Kidney (tissue), 14 donors: ENCODE data around the gene NTNG1. TPM values are rescaled to one million over a fixed set of nuclear protein-coding genes. Genes with fewer than 3 reads are reported as not detected.
A peak's percentile ranks its signal among the peaks of the same experiment; 100 is the strongest.
"Not testable (repeated sequence)": the region's sequence is repeated elsewhere in the genome, so short reads cannot be mapped to it uniquely, and the experiment has no call there.

Experiments
- DNase-seq, 5 donors: peaks; one replicate each; pipeline ENCODE4 v3.0.0-alpha.2; 2013 to 2020
- FAIRE-seq: peaks from 2 replicates; lab custom pipeline; 2012; peaks lifted over from hg19 to GRCh38; lab: Jason Lieb, UNC
- H3K27ac ChIP-seq, 2 donors: one replicate each; pipeline ENCODE4 v1.7.0; 2013; ENCODE audit warnings: low read depth in 2 of 2, low read length in 2 of 2, inconsistent platforms in 1 of 2
- H3K27me3 ChIP-seq: one replicate; pipeline ENCODE4 v1.7.1; 2013; ENCODE audit warnings: low read length, inconsistent platforms; ENCODE audit not compliant: control insufficient read depth, insufficient read depth
- H3K36me3 ChIP-seq, 3 donors: one replicate each; pipeline versions ENCODE4 v1.7.0 to v1.7.1; 2013; ENCODE audit warnings: low read length in 3 of 3, control low read depth in 1 of 3, inconsistent platforms in 1 of 3; ENCODE audit not compliant: insufficient read depth in 3 of 3, control insufficient read depth in 2 of 3
- H3K4me1 ChIP-seq, 3 donors: one replicate each; pipeline versions ENCODE4 v1.7.0 to v1.7.1; 2013; ENCODE audit warnings: low read length in 3 of 3, inconsistent platforms in 1 of 3, low read depth in 1 of 3; ENCODE audit not compliant: control insufficient read depth in 2 of 3, insufficient read depth in 2 of 3
- H3K4me3 ChIP-seq, 3 donors: one replicate each; pipeline versions ENCODE4 v1.7.0 to v1.8.1; 2013; ENCODE audit warnings: low read length in 3 of 3, control low read depth in 1 of 3, inconsistent platforms in 1 of 3
- H3K9ac ChIP-seq, 3 donors: one replicate each; pipeline versions ENCODE4 v1.7.0 to v1.7.1; 2013; ENCODE audit warnings: low read length in 3 of 3, control low read depth in 1 of 3, inconsistent platforms in 1 of 3
- H3K9me3 ChIP-seq, 3 donors: one replicate each; pipeline versions ENCODE4 v1.7.0 to v1.7.1; 2013; ENCODE audit warnings: low read length in 3 of 3, control low read depth in 1 of 3, inconsistent platforms in 1 of 3; ENCODE audit not compliant: control insufficient read depth in 2 of 3, insufficient read depth in 1 of 3
- intact Hi-C: fragments of 100-400 bp; cut with DNase I; formaldehyde crosslinking; loops from one replicate; pipeline ENCODE4 v1.11.1; 2022
- polyA plus RNA-seq: library from polyadenylated mRNA; stranded (reverse); fragments of 350-450 nt; fragmentation: Illumina TruSeq; extraction: RNeasy Lipid Tissue Mini Kit (QIAGEN cat#74804); gene quantifications from one replicate; pipeline ENCODE4 v1.2.3, GENCODE V29; 2014; ENCODE audit warnings: low read depth, low replicate concordance; ENCODE audit not compliant: insufficient read depth
- total RNA-seq: library from RNA; stranded (reverse); fragmentation: NEBNext Ultra II Directional; extraction: Animal tissue kit (Norgen Biotek cat#: 25700); gene quantifications from one replicate; pipeline ENCODE4 v1.2.1, GENCODE V29; 2021
- TF ChIP-seq, protein P1 (sequence below): IDR thresholded peaks from 3 replicates; pipeline ENCODE4 v1.5.1; 2012; ENCODE audit warnings: mild to moderate bottlenecking, moderate library complexity, borderline replicate concordance; ENCODE audit not compliant: insufficient read depth; ENCODE audit errors: extremely low read depth
- donor health status: control.
- donor health status: control.
- donor health status: control.
- donor health status: control.
- donor health status: control.
- donor health status: DM: yes; HTN: yes; CAD: no.
- donor health status: Normal renal cell carcinoma (clear cell type).

Gene NTNG1
- total and polyA plus RNA-seq, 2 donors from 2014 or later = 2.8 to 7.7 TPM

DNA sequence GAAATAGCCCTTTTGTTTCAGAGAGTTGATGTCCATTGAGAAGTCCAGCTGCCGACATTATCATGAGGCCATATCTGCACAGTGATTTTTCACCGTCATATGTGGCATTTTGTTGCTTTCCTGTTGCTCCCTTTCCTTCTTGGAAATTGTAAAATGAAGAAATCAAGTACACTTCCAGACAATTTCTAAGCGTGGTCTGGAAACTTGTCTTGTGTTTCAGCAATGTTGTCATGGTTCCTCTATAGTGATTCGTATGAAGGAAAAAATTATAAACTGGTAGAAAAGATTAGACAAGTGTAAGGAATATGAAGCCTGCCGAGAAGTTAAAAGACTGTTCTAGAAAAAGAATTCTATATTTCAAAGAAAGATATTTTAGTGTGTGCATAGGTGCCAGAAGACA is 17.7 kb downstream of the NTNG1 start:
- Histone ChIP-seq H3K9me3 (no peaks in the 10 kb centered on the region), H3K4me3 (no peak overlapping the region), H3K9ac (no peak overlapping the region), H3K36me3 (no peaks in the 10 kb centered on the region), H3K27ac (no peak overlapping the region), H3K27me3 (no peaks in the 10 kb centered on the region), H3K4me1 (no peaks in the 10 kb centered on the region)
- FAIRE-seq (no peak), DNase-seq (no peak)
- TF ChIP-seq, protein P1, sequence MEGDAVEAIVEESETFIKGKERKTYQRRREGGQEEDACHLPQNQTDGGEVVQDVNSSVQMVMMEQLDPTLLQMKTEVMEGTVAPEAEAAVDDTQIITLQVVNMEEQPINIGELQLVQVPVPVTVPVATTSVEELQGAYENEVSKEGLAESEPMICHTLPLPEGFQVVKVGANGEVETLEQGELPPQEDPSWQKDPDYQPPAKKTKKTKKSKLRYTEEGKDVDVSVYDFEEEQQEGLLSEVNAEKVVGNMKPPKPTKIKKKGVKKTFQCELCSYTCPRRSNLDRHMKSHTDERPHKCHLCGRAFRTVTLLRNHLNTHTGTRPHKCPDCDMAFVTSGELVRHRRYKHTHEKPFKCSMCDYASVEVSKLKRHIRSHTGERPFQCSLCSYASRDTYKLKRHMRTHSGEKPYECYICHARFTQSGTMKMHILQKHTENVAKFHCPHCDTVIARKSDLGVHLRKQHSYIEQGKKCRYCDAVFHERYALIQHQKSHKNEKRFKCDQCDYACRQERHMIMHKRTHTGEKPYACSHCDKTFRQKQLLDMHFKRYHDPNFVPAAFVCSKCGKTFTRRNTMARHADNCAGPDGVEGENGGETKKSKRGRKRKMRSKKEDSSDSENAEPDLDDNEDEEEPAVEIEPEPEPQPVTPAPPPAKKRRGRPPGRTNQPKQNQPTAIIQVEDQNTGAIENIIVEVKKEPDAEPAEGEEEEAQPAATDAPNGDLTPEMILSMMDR = no peak
- intact Hi-C loops = no loop called here

DNA sequence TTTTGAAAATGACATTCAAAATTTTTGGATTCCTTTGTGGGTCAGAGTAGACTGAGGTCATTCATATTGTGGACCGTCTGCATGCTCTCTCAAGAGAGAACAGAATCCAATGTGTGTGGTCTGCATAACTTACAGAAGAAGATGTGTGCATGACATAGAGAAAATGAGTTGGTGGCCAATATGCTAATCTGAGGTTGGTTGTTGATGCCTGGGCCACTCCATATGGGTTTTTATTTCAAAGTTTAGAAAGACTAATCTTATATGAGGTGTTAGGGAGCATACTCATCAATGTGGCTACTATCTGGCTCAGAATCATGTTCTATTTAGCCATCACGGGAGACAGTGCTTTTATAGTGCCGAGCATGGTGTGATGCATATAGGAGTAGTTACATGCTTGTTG is 18.2 kb downstream of the NTNG1 start:
- intact Hi-C loops = no loop called here
- Histone ChIP-seq H3K36me3 (no peaks in the 10 kb centered on the region), H3K27ac (no peak overlapping the region), H3K4me1 (no peaks in the 10 kb centered on the region), H3K27me3 (no peaks in the 10 kb centered on the region), H3K9me3 (no peaks in the 10 kb centered on the region), H3K9ac (no peak overlapping the region), H3K4me3 (no peak overlapping the region)
- DNase-seq (no peak), FAIRE-seq (no peak)
- TF ChIP-seq, protein P1 = no peak

DNA sequence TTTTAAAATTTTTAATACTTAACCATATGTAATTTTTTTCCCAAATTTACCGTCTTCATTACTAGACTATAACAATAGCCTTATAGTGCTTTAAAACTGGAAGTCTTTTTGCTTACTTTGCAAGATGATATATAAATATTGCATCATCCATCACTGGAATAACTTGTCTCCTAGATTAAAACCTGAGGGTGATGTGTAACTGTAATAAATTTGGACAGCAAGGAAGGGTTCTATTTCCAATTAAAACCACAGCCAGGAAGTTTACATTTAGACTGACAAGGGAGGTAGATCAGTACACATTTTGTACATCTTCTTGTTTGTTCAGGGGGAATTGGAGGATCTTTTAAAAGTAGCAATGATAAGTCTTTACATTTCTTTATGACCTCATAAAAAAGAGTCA is 21.9 kb downstream of the NTNG1 start:
- no peaks in the 10 kb centered on the region for H3K4me1 ChIP-seq
- no peaks in the 10 kb centered on the region for H3K27me3 ChIP-seq
- FAIRE-seq = no peak
- TF ChIP-seq, protein P1 = no peak
- H3K4me3 ChIP-seq = no peak overlapping the region
- H3K27ac ChIP-seq = no peak overlapping the region
- H3K9me3 ChIP-seq = peaks cover 0 to 4% (median 0%) of the 10 kb centered on the region in 3 donors
- peak in 1 of 5 donors; percentile 7 for DNase-seq
- intact Hi-C loops = no loop called here
- H3K36me3 ChIP-seq = no peaks in the 10 kb centered on the region
- no peak overlapping the region for H3K9ac ChIP-seq

DNA sequence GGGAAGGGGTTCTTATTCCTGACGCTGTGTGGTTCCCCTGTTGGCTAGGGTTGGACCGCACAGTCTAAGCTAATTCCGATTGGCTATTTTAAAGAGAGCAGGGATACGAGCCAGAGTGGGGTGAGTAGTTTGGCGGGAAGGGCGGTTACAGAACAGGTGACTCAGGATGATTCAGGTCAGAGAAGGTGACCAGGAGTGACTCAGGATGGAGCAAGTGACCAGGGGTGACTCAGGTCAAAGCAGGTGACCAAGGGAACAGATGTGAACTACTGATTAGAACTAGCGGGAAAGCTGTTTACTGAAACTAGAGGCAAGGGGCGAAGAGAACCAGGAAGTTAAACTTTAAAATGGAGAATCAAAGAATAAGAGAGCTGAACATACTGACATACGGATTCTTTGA is 24.1 kb downstream of the NTNG1 start:
- FAIRE-seq, H3K36me3 ChIP-seq, H3K9me3 ChIP-seq, H3K27me3 ChIP-seq, H3K4me3 ChIP-seq, H3K9ac ChIP-seq, H3K4me1 ChIP-seq, H3K27ac ChIP-seq, intact Hi-C loops: not testable (repeated sequence)
- DNase-seq = peak in 1 of 5 donors; percentile 25
